Measurements from ENCODE around the gene ACTN3.

- TF ChIP-seq, protein P1, sequence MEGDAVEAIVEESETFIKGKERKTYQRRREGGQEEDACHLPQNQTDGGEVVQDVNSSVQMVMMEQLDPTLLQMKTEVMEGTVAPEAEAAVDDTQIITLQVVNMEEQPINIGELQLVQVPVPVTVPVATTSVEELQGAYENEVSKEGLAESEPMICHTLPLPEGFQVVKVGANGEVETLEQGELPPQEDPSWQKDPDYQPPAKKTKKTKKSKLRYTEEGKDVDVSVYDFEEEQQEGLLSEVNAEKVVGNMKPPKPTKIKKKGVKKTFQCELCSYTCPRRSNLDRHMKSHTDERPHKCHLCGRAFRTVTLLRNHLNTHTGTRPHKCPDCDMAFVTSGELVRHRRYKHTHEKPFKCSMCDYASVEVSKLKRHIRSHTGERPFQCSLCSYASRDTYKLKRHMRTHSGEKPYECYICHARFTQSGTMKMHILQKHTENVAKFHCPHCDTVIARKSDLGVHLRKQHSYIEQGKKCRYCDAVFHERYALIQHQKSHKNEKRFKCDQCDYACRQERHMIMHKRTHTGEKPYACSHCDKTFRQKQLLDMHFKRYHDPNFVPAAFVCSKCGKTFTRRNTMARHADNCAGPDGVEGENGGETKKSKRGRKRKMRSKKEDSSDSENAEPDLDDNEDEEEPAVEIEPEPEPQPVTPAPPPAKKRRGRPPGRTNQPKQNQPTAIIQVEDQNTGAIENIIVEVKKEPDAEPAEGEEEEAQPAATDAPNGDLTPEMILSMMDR (IDR thresholded peaks at IDR 0.05), result no peak
- no peak for TF ChIP-seq POLR2A (IDR thresholded peaks at IDR 0.05)
Measured at GRCh38 chr11:66570079-66570849, 23.6 kb downstream of the ACTN3 start.

Measured in testis (tissue), 2 donors.